T-helper 1 cell treated with Interleukin-12 subunit alpha and Interleukin-12 subunit beta and Interleukin-4 antibody, amounts not matched to agents 30 ng/mL and 1 ng/mL, for 36 hours (primary cell): ENCODE data around the gene DSN1. TPM values are rescaled to one million over a fixed set of nuclear protein-coding genes. Genes with fewer than 3 reads are reported as not detected.

Source experiments
- intact Hi-C: fragments of 100-400 bp; cut with micrococcal nuclease; formaldehyde crosslinking; loops from one replicate; pipeline ENCODE4 v1.15.1; 2024
- total RNA-seq: library from RNA; stranded (reverse); gene quantifications from 2 replicates; pipeline ENCODE4 v1.2.3, GENCODE V29; 2022

DSN1 gene
- total RNA-seq, 1 donor from 2014 or later: 25.2 TPM

- intact Hi-C loops: no loop called here
Measured at GRCh38 chr20:36796875-36797274, 23.3 kb upstream of the DSN1 start.

- intact Hi-C loops: no loop called here
Measured at GRCh38 chr20:36796117-36796516, 22.6 kb upstream of the DSN1 start.

GRCh38 chr20:36795691-36796090 is 22.1 kb upstream of the DSN1 start:
- intact Hi-C loops: no loop called here

GRCh38 chr20:36794116-36794474 is 20.5 kb upstream of the DSN1 start:
- intact Hi-C loops: no loop called here

- intact Hi-C loops: no loop called here
Measured at GRCh38 chr20:36793294-36794115, 19.9 kb upstream of the DSN1 start.

GRCh38 chr20:36792422-36792821 is 18.9 kb upstream of the DSN1 start:
- intact Hi-C loops: no loop called here

- intact Hi-C loops: no loop called here
Measured at GRCh38 chr20:36791862-36792261, 18.3 kb upstream of the DSN1 start.

- intact Hi-C loops: no loop called here
Measured at GRCh38 chr20:36786663-36787062, 13.1 kb upstream of the DSN1 start.

- intact Hi-C loops: no loop called here
Measured at GRCh38 chr20:36786246-36786645, 12.7 kb upstream of the DSN1 start.

GRCh38 chr20:36785308-36785707 is 11.7 kb upstream of the DSN1 start:
- intact Hi-C loops: no loop called here

GRCh38 chr20:36784900-36785299 is 11.3 kb upstream of the DSN1 start:
- intact Hi-C loops: no loop called here

GRCh38 chr20:36784116-36784515 is 10.6 kb upstream of the DSN1 start:
- intact Hi-C loops: no loop called here

GRCh38 chr20:36779656-36780025 is 6.1 kb upstream of the DSN1 start:
- intact Hi-C loops: no loop called here

GRCh38 chr20:36778831-36779655 is 5.5 kb upstream of the DSN1 start:
- intact Hi-C loops: no loop called here

GRCh38 chr20:36777576-36777975 is 4.0 kb upstream of the DSN1 start:
- intact Hi-C loops: no loop called here

GRCh38 chr20:36777167-36777566 is 3.6 kb upstream of the DSN1 start:
- intact Hi-C loops: no loop called here

GRCh38 chr20:36775826-36776225 is 2.3 kb upstream of the DSN1 start:
- intact Hi-C loops: no loop called here

GRCh38 chr20:36775196-36775595 is 1.6 kb upstream of the DSN1 start:
- intact Hi-C loops: no loop called here

GRCh38 chr20:36773107-36773596 is 411 bp downstream of the DSN1 start:
- intact Hi-C loops: loop anchor here (1.0 to 5.0 kb wide), 11 partner anchors 27 to 1156 kb away; partner anchors contain the start of genes NDRG3, RAB5IF, RBL1 and SAMHD1

- intact Hi-C loops: loop anchor here (5.0 kb wide), 3 partner anchors 263 to 1153 kb away; partner anchors contain the start of genes RBL1 and SPAG4
Measured at GRCh38 chr20:36770680-36771079, 2.9 kb downstream of the DSN1 start.

GRCh38 chr20:36768768-36769430 is 4.7 kb downstream of the DSN1 start:
- intact Hi-C loops: no loop called here

- intact Hi-C loops: no loop called here
Measured at GRCh38 chr20:36761125-36761524, 12.4 kb downstream of the DSN1 start.
